NCI-H128 (cell line): ENCODE data around the gene SLC1A5.
"Not testable (repeated sequence)": the region's sequence is repeated elsewhere in the genome, so short reads cannot be mapped to it uniquely, and the experiment has no call there.

Experiments used
- DNase-seq: peaks from one replicate; lab custom pipeline; 2025; ENCODE audit not compliant: unreplicated experiment; lab: John Stamatoyannopoulos, UW

The SLC1A5 gene

DNA sequence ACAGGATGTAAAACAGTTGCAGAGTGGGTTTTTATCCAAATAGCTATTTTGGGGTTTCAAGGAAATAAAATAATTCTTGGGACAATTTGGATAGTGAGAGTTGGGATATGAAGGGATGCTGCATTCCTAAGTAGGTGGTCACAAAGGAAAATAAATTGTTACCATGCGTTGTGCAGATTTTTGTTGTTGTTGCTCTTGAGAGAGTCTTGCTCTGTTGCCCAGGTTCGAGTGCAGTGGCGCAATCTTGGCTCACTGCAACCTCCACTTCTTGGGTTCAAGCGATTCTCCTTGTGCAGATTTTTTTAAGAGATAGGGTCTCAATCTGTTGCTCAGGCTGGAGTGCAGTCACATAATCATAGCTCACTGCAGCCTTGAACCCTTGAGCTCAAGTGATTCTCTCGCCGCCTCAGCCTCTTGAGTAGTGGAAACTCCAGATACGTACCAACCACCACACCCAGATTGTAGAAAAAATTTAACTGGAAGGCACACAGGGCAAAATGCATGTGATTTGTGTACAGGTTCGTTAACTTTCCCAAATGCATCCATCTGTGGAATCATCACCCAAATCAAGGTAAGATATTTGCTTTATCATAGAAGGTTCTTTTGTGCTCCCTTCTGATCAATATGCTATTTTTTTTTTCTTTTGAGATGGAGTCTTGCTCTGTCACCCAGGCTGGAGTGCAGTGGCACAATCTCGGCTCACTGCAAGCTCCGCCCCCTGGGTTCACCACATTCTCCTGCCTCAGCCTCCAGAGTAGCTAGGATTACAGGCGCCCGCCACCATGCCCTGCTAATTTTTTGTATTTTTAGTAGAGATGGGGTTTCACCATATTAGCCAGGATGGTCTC is 16.0 kb downstream of the SLC1A5 start:
- no peak for DNase-seq

DNA sequence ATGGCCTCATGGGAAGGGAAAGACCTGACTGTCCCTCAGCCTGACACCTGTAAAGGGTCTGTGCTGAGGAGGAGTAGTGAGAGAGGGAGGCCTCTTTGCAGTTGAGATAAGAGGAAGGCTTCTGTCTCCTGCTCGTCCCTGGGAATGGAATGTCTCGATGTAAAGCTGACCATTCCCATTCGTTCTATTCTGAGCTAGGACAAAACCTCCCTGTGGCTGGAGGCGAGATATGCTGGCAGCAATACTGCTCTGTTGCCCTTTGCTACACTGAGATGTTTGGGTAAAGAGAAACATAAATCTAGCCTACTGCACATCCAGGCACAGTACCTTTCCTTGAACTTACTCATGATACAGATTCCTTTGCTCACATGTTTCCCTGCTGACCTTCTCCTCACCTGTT is 19.6 kb downstream of the SLC1A5 start:
- DNase-seq: not testable (repeated sequence)

DNA sequence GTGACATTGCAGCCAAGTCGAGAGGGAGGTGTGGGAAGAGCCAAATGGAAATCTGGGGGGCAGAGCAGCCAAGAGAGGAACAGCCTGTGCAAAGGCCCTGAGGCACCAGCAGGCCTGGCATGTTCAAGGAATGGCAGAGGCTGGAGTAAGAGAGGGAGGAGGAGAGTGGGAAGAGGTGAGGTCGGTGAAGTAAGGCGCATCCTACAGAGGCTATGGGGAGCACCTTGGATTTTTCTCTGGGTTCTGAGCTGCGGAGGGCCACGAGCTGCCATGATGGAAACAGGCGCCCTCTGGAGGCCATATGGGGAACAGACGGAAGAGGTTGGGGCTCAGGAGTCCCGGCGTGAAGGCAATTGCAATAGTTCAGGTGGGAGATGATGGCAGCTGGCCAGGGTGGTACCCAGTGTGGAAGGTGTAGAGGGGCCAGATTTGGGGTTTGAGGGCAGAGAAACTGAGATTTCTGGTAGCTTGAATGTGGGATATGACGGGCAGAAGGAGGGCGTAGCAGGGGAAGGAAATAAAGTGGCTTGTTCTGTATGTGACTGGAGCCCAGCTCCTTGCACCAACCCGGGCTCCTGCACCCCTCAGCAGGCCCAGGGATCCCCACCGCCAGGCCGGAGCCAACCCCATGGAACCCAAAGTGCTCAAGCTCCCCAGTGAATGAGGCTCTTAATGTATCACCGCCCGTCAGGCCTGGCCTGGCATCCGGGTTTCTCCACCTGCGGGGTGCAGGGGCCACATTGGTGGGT is 21.7 kb downstream of the SLC1A5 start:
- no peak for DNase-seq

DNA sequence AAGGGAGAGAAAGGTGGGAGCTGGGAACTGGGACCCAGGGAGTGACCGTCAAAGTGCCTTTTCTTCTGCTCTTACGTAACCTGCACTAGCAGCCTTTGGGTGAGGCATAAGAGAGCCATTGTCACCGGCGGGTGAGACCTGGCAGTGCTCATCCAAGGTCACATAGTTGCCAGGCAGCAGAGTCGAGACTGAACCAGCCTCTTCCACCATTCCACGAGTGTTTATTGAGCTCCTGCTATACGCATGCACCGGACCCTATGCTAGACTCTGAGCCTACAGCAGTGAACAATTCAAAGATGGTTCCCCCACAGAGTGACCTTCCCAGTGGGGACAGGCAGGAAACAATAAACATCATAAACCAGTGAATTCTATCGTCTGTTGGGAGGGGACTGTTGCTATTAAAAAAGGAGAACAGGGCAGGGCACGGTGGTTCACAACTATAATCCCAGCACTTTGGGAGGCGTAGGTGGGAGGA is 23.5 kb downstream of the SLC1A5 start:
- DNase-seq: no peak

GRCh38 chr19:46762245-46762890 is 26.0 kb downstream of the SLC1A5 start:
- no peak for DNase-seq

DNA sequence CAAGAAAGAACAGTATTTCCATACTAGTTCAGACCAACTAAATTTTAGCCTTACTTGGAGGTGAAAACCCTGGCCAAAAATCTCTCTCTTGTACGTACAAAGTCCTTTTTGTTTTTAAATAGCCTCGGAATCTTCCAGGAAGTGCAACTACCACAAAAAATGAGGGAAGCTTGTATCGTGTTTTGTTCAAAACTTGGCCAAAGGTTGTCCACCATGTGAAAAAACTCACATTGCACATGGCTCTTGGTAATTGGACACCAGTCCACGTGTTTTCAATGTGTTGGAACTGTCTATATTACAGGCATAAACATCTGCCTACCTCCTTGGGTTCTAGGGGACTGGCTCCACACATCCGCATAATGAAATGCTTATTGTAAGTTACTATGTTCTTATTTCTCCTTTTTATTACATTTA is 27.0 kb downstream of the SLC1A5 start:
- DNase-seq: no peak

GRCh38 chr19:46760897-46761296 is 27.5 kb downstream of the SLC1A5 start:
- not testable (repeated sequence) for DNase-seq

DNA sequence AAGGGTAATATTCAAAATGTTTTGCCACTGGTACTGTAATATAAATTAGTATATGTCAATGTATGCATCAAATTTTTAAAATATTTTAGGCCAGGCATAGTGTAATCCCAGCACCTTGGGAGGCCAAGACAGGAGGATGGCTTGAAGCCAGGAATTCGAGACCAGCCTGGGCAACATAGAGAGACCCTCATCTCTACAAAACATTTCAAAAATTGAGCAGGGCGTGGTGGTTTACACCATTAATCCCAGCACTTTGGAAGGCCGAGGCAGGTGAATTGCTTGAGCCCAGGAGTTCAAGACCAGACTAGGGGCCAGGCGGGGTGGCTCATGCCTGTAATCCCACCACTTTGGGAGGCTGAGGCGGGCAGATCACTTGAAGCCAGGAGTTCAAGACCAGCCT is 28.0 kb downstream of the SLC1A5 start:
- no peak for DNase-seq

GRCh38 chr19:46759817-46760333 is 28.5 kb downstream of the SLC1A5 start:
- DNase-seq: no peak

GRCh38 chr19:46759206-46759605 is 29.2 kb downstream of the SLC1A5 start:
- no peak for DNase-seq

DNA sequence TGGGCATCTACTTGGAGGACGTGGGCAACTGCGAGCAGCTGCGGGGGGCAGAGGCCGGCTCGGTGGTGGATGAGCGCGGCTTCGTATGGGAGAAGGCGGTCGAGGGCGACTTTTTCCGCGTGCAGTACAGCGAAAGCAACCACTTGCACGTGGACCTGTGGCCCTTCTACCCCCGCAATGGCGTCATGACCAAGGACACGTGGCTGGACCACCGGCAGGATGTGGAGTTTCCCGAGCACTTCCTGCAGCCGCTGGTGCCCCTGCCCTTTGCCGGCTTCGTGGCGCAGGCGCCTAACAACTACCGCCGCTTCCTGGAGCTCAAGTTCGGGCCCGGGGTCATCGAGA is 31.9 kb downstream of the SLC1A5 start:
- DNase-seq: no peak

GRCh38 chr19:46755853-46756543 is 32.4 kb downstream of the SLC1A5 start:
- no peak for DNase-seq

DNA sequence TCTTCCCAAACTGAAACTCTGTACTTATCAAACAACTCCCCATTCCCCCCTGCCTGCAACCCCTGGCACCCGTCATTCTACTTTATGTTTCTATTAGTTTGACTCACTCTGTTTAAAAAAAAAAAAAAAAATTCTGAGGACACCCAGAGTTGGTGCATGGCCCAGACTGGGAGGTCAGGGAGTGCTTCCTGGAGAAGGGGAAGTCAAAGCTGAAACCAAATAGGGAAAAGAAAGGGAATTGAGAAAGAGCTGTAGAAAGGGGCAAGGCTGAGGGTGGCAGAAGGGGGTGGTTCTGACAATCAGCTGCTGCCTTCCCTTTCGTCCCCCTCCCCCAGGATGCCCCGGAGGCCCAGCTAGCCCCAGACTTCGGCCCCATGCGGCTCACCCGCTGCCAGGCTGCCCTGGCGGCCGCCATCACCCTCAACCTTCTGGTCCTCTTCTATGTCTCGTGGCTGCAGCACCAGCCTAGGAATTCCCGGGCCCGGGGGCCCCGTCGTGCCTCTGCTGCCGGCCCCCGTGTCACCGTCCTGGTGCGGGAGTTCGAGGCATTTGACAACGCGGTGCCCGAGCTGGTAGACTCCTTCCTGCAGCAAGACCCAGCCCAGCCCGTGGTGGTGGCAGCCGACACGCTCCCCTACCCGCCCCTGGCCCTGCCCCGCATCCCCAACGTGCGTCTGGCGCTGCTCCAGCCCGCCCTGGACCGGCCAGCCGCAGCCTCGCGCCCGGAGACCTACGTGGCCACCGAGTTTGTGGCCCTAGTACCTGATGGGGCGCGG is 33.1 kb downstream of the SLC1A5 start:
- no peak for DNase-seq

- DNase-seq: peak; percentile 62
These were observed 34.8 kb downstream of the SLC1A5 start for GRCh38 chr19:46753420-46754155.

DNA sequence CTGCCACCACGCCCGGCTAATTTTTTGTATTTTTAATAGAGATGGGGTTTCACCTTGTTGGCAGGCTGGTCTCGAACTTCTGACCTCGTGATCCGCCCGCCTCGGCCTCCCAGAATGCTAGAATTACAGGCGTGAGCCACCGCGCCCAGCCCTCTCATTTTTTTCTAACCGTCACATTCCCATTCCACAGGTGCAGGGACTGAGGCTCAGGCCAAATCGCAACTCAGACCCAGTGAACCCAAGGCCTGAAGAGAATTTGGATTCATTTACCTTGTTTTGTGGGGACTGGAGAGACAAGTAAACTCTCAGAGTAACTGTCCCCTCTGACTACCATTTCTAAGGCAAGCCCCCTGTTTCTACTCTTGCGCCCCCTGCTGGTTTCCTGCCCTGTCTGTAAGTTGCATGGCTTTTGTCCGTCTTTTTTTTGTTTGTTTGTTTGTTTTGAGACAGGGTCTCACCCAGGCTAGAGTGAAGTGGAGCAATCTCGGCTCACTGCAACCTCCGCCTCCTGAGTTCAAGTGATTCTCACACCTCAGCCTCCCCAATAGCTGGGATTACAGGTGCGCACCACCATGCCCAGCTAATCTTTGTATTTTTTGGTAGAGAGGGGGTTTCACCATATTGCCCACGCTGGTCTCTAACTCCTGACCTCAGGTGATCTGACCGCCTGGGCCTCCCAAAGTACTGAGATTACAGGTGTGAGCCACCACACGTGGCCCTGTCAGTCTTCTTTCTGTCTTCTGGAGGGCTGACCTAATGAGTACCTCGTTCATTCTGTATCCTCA is 39.9 kb downstream of the SLC1A5 start:
- no peak for DNase-seq

DNA sequence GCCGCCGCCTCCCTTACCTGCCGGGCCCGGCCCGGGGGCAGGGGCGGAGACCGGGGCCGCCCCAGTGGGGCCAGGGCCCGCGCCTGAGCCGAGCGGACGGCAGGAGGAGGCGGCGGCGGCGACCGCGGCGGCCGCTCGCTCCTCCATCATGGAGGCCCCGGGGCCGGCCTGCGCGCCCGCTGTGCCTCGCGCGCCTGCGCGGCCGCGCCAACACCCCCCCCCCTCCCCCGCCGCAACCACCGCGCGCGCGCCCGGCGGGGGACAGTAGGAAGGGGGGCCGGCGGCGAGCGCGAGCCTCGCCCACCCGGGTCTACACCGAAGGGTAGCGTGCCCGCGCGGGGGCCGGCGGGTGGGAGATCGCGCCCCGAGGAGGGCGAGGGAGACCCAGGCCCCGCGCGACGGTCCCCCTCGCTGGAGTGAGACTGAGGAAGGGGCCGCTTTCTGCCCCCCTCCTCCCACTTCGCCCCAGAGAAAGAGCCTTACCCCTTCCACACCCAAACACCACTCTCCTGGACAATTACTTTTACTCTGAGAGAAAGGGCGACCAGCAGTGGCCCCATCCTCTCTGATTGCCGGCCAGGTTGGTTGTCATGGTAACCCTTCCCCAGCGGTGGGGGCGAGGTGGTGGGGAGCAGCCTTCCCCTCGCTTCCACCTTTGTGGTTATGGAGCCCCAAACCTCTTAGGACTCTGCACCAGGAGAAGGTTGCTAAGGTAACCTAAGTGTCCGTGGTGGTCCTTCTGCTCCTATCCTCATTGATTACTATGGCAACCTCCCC is 41.9 kb downstream of the SLC1A5 start, which contains the start of gene STRN4:
Gene STRN4, minus strand, starts transcription at position 170 of the 777 bp plus-strand sequence. Its CDS starts 20 bp downstream, at position 150.
- DNase-seq: peak; percentile 54

- no peak for DNase-seq
These were observed 42.7 kb downstream of the SLC1A5 start, which contains the start of gene FKRP for GRCh38 chr19:46745521-46746280. Gene FKRP, plus strand, starts transcription at chr19:46746057. Its CDS starts 9,394 bp downstream, at chr19:46755451.
